GM20000 (cell line): ENCODE measurements around the gene LCA5L.
"Not testable (repeated sequence)": the region's sequence is repeated elsewhere in the genome, so short reads cannot be mapped to it uniquely, and the experiment has no call there.

ENCODE experiments used
- DNase-seq: peaks from one replicate; pipeline ENCODE4 v3.0.0; 2012; ENCODE audit warnings: low spot score
- CTCF ChIP-seq: IDR thresholded peaks from 2 replicates; pipeline ENCODE4 v1.5.1; 2012; ENCODE audit warnings: mild to moderate bottlenecking, control low read depth; ENCODE audit errors: extremely low read depth, missing control alignments

LCA5L gene

GRCh38 chr21:39386194-39386593 is 59.4 kb downstream of the LCA5L start:
- TF ChIP-seq CTCF: no peak
- DNase-seq: peak; percentile 43

- DNase-seq: peak; percentile 80
- no peak for TF ChIP-seq CTCF
Measured at GRCh38 chr21:39385299-39386145, 60.1 kb downstream of the LCA5L start.

DNA sequence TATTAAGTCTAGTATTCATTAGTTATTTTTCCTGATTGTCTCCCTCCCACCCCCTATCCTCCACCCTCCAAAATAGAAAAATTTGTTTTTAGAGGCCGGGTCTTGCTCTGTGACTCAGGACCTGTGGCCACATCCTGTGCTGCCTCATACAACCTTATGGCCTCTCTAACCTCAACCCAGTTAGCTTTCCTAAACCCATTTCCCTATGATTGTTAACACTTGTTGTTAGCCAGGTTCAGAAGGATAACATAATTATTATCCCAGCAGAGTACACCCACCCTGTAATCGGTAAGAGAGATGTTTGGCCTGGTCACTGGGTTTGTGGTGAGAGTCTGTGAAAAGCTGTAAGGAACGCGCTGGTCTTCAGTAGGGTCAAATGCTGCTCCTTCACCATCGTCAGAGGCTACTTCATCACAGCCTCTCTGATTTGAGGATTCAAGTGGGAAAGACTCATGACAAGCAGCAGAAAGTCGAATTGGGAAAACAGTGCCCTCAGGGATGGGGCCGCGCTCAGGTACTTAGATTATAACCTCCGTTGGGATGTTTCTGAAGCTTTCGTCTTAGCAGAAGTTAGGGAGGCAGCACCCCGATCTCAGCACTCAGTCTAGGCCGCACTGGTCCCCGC is 60.8 kb downstream of the LCA5L start:
- TF ChIP-seq CTCF: no peak
- no peak for DNase-seq

GRCh38 chr21:39382096-39382495 is 63.5 kb downstream of the LCA5L start:
- not testable (repeated sequence) for DNase-seq

- no peak for DNase-seq
- TF ChIP-seq CTCF: no peak
Measured at GRCh38 chr21:39381009-39381408, 64.6 kb downstream of the LCA5L start.

- no peak for TF ChIP-seq CTCF
- peak; percentile 92 for DNase-seq
Measured at GRCh38 chr21:39379986-39380891, 65.3 kb downstream of the LCA5L start.

GRCh38 chr21:39377444-39378050 is 68.0 kb downstream of the LCA5L start:
- DNase-seq: no peak

More at GRCh38 chr21:39377444-39378050, 68.0 kb downstream of the LCA5L start:
- TF ChIP-seq CTCF: no peak
